Astrocyte (in vitro differentiated cells and primary cell): ENCODE data around the gene E4F1.

Source experiments
- CTCF ChIP-seq: IDR thresholded peaks from 2 replicates; pipeline ENCODE4 v1.5.1; 2011; ENCODE audit warnings: low read depth, mild to moderate bottlenecking, inconsistent platforms, low read length, moderate library complexity; ENCODE audit not compliant: insufficient read depth
- EZH2 ChIP-seq: IDR thresholded peaks from 2 replicates; pipeline ENCODE4 v1.6.1; 2012; ENCODE audit warnings: mild to moderate bottlenecking, low read length, inconsistent platforms; ENCODE audit not compliant: insufficient read depth

DNA sequence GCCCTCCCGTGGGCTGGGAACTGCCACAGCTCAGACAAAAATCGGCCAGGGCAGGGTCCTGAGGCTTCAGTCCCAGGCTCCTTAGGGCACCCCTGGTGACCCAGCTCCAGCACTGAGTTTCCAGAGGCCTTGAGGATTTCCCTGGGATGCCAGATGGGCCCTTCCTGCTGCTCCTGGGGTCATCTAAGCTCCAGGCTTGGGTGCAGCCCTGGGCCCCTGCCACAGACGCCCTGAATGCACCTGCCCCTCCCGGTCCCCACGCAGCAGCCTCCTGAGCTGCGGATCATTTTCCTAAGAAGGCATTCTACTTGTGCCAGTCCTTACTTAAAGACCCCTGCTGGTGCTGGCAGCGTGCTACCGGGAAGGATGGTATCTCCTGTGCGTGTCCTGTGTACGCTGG is 50.5 kb downstream of the E4F1 start:
- no peak for TF ChIP-seq CTCF
- TF ChIP-seq EZH2: no peak
